ENCODE measurements around the gene CDK14.

CDK14 gene

DNA sequence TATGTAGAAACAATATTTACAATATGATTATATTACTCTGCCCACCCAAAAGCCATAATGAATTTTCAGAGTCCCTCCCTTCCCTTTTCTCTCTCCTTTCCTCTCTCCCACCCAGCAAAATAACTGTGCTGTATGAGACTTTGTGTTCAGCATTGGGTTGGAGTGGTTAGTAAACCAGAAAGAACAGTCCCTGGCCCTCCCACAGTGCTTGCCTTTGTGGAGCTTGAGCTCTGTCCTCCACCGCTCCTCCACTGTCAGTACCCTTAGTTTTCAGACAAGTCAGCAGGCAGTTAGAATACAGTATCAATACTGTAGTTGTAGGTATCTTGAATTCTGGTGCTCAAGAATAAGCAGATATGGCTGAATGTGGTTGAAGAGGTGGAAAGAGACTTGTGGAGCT, 92.7 kb downstream of the CDK14 start:
- no peak for DNase-seq

DNA sequence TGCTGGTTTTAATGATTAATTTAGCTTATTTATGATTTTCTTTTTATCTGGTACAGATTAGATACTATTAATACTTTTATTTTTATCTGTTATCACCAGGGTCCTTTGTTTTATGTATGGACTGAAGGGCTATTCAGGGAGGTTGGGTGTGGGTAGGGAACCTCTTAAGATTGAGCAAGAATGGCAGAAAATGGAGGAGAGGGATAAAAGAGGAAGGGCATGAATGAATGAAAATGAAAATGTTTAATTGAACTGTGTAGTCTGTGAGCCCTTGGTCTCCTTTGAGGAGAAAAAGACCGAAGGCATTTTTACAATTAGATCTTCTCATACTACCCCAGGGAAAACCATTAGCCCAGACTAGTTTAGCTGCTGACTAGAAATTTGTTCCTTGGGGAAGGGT, 93.1 kb downstream of the CDK14 start:
- DNase-seq: no peak

DNA sequence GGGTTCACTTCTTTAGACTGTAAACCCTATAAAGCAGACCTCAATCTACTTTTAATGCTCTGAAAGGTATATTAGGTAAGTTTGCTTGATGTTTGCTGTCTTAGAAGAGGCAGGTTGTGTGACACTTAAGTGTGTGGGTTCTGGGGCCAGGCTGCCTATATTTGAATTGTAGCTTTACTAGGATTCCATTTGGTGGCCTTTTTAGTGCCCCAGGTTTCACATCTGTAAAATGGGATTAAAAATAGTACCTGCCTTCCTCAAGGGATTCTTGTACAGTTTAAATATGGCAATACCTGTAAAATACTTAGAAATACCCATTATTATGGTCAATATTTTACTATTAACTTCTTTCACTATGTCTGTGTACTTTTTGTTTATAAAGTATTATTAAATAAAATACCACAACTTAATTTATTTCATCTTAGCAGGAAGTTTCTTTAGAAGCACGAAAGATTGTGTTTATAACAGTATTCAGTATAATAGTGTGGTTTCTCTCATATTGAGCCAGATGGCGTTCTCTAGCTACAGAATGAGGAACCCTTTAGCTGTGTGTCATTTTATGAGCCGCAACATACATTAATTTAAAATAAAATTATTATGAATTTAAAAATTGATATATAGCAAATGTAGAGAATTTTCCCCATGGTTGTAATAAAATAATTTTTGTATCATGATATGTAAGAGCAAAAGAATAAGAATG, 94.2 kb downstream of the CDK14 start:
- no peak for DNase-seq

DNA sequence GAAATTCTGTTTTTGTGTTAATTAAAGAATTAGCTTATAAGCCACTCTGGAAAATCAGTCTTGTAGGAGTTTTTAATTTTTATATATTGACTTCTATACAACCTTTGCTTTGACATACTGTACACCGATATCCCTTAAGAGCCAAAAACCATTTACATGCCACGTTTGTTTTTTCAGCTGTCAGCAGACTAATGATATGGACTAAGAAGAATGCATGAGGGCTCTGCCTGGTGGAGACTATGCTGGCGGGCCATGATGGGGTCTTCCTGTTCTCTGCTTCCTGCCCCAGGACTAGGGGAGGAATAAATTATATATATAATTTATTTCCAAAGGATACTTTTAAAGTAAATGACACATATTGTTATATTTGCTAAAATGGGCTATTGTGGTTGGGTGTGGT, 96.3 kb downstream of the CDK14 start:
- no peak for DNase-seq

DNA sequence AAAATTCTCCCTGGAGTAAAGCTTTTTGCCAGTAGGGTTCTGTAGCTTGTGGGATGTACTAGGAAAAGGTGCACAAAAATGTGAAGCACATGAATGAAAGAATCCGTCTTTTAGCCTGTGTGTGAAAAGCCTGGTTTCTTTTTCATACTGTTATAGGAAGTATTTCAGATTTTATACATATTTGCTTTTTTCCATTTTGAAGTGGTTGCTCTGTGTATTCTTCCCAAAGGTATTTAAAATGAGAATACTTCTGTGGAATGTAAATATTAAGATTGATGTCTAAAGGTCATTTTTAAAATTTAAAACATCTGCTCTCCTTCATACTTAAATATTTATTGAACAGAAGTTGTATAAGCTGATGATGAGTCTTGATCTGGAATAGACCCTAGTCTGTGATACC, 96.8 kb downstream of the CDK14 start:
- no peak for DNase-seq

DNA sequence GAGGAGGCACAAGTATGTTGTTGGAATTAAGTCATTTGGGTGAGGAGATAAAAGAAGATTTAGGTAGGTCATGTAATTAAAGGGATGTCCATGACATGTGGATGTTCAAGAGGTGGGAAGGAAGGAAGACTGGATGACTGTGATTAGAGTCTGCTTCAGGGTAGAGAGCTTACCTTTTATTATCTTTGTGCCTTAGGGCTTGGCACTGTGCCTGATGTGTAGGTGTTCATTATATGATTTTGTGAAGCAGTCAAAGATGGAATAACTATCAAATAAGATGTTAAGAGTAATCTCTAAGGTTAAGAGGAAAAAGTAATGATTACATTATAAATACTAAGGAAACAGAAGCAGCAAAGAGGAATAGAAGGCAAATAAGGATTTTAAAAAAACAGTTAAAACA, 97.8 kb downstream of the CDK14 start:
- no peak for DNase-seq

DNA sequence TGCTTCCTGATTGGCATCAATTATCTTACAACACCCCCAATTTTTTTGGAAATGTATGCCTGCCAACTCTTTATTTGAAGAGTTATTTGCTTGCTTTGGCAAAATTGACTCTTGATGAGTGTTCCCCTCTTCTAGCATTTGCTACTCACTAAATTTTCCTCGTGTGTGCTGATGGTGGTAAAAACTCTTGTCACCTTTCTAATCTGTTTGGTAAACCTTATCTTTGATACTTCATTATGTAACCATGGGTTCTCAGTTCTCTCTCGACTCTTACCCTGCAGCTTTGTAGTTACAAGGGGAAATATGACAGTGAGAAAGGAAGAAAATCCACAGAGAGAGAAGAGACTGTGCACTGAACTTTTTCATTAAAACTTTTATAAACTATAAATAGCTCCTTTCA, 102.5 kb downstream of the CDK14 start:
- DNase-seq: no peak

DNA sequence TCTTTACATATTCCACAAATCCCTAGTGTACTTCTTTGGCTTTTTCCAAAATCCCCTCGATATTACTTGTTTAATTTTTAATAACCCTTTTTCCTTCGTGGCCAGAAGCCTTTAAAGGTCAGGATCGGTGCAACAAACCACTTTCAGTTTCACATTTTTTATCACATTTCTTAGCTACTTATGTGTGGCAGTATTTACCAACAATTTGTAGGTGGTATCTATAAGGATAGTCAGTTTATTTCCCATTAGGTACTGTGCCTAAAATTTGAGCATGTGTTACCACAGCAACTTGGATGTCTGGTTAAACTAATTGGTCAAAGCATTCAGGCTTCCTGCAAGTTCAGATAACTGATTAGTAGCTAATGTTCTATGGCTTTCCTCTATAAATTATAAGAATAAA, 104.9 kb downstream of the CDK14 start:
- no peak for DNase-seq

DNA sequence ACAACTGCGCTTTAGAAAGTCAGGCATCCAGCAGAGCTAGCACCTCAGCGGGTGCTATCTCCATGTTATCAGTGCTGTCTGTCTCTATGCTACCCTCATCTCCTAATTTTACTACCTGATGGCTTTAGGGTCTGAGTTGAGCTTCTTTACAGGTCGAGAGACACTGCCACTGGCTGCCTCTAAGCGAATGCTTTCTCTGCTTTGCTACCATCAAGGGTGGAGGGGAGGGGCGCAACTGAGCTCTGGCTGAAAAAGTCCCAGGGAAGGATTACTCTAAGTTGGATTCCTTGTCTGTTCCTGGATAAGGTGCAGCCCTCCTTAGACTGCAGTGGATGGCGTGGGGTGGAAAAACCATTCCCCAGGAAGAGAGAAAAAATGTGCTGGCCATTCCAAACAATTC, 105.7 kb downstream of the CDK14 start:
- DNase-seq: no peak

DNA sequence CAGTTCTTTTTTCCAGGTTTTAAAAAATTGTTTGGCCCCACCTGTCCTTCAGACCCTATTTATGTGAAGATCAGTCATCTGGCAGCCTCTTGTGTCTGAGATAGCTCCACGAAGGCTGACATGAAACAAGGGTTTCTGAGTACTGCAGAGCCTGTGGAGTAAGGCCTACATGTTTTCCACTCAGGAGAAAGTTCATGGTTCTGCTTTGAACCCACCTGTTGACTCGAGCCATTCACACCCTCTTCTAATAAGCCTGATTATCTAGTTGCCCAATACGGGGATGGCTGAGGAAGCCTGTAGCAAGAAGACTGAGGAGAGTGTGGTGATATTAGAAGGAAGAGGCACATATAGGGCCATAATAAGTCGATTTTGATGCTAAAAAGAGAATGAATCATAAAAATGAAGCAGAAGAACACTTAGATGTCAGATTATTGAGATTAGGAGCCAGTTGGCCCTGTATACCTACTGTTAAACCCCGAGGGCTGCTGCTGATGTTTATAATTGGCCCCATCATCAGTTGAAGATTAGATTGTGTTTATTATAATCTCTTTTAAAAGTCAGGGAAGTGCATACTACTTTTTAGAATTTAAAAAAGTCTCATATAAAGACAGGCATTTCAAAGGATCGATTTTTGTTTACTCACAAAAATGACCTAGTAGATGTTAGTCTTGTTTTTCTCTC, 109.4 kb downstream of the CDK14 start:
- no peak for DNase-seq

DNA sequence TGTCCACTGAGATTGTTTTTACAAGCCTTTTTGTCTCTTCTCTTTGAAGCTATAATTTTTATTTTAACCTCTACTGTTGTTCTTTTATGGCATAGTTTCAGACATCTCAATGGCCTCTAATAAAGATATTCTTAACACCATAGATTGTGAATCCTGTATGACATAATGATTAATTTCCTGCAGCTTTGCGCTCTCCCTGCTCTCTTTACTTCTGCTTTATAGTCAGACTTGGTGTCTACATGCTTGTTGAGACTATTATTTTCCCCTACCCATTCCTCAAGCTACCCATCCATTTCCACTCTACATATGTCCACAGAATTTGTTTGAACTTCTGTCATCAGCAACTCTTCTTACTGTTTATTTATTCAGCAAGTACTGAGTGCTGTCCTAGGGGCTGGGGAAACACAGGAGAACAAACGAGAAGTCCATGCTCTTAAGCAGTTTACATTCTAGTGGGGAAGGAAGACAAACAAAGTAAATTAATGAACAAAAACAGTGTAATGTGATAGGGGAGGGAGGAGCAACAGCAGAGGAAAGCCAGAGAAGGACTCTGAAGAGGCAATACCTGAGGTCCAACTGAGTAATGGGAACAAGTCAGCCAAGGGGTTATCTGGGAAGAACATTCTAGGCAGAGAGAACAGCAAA, 110.1 kb downstream of the CDK14 start:
- DNase-seq: no peak

DNA sequence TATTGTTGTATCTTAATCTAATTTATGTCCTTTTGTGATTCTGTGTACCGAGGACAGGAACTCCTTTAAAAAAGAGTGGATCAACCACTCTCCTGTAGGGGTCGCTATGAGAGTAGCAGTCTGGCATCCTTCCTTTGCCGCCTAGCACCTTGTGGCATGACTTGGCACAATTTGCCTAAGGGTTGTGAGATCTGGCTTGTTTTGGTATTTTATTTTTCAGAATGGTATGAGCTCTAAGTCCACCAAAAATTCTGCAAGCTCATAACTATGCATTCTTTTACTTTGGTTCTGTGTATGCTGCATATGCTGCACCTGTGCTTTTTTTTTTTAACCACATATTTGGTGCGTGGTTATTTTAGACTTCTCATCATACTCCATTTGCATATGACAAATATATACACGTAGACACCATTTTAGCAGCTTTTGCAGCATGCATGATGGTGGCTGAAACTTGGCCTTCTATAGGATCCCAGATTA, 112.8 kb downstream of the CDK14 start:
- no peak for DNase-seq

DNA sequence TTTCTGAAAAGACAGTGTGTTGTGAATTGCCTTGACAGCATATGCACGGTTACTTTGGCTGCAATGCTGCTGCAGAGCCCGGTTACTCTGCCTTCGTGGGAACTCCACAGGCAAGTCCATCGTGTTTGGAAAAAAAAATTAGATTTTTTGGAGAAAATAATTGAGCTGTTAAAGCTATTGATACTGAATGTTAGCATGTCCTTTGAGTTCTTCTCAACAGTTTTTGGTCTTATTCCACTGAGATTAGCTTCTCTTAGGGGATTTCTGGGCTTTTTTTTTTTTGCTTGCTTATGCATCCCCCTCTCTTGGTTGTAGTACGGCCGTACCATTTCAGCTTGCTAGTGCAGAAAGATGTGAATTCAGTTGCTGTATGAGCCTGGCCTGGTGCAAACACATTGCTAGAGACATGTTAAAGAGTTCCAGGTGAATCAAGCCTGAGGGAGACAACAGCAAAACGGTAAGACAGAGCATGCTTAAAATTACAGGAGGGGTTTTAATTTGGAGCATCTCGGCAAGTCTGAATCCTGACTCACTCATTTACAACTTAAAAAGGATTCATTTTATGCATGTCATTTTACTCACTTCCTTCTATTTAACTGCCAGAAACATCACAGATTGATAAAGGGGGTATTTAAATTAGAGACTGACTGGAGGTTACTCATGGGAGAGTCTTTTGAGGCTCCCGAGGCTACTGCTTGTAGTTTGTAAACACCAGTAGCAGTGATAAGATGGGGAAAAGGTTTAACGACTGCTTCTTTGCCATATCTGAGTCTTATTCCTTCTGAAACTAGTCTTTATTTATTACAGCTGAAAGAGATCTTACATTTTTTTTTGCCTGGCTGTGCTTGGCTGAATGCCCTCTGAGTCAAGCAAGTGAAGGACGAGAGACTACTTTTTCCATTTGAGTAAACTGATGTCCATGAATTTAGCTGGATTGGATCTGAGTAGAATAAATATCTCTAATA, 113.7 kb downstream of the CDK14 start:
- no peak for DNase-seq

DNA sequence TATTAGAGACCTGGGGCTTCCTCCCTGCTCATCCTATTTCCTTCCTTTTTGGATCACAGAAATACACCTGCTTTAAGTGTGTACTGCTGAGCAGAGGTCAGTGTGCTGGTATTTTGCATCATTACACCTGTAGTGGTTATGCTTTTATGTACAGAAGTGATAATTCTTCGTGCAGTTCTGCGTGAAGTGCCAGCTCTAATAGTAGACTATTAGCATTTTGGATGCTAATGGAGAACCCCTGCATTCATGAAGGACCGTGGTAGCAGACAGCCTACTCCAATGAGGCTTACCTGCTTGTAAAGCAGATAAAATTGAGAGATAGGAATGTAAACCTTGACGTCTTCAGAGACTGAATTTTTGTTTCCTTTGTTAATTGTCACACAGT, 114.3 kb downstream of the CDK14 start:
- no peak for DNase-seq

DNA sequence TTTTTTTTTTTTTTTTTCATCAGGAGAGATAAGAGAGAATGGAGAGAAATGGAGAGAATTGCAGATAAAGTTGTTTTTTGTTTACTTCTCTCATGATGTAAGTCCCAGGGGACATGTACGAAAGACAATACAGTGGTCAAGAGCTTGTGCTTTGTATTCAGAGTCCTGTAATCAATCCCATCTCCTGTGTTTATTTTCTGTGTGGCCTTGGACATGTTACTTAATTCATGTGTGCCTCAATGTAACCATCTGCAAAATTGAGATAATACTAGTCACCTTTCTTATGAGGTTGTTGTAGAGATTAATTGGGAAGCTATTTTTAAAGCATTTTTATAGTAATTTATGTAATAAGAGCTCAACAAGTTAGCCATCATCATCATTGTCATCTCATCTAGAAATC, 117.5 kb downstream of the CDK14 start:
- DNase-seq: no peak

DNA sequence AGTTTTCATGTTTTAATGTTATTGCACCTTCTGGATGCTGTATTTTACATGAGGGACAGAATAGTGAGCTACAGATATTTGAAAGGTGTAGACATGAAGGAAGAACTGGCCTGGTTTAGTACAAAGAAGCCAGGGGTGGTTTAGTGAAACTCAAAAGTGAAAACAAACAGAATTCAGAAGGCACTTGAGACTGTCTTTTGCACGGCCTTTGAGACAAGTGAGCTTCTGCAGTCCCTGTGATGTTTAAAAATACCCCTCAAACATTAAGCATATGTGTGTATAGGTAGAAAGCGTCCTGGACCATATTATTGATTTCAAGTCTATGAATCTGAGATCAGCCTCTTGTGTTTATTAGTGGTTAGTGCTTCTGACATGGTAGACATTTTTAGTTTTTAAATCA, 118.9 kb downstream of the CDK14 start:
- DNase-seq: no peak

DNA sequence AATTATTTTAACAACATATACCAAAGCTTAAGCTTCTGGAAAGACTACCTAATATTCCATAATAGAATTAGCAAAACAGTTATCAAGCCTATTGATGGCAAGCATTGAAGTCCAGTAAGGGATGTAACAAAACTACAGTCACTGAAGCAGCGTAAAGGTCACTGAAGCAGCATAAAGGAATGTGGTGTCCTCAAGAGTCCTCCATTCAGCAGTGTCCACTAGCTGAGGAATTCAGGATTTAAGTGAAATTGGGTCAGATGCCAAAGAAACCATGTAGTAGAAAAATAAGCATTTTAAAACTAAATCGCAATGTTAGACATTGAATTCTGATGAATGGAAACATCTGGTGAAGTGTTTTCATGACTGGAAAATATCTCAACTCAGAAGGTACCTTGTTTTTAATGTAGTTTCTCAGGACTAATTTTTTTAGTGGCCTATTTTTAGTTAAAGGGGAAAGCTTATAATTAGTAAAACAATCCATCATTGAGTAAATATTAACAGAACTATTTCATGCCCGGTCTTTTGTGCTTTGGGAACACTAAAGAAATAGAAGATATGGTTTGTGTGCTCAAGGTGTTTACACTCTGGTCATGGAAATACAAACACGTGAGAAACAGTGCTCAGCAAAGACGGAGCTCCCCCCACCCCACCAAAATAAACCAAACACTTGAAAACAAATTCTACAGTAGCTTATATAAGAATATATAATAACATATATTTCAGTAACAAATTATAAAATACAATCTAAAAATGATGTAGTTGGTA, 121.4 kb downstream of the CDK14 start:
- DNase-seq: no peak

DNA sequence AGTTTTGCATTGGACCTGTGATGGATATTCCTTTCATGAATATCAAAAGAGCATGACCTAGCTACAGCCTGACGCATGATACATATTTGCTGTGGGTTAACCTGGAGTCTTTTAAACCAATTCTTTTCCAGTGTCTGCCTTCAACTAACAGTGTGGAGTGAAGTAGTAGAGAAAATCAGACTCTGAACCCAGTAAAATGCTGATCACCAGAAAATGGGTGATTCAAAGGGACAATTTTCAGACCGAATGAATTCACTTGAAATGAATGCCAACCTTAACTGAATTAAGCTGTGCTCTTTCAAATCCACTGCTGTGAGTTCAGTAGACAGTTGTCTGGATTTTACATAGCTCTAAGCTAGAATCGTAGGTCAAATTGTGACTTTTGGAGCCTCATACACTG, 123.0 kb downstream of the CDK14 start:
- DNase-seq: no peak

DNA sequence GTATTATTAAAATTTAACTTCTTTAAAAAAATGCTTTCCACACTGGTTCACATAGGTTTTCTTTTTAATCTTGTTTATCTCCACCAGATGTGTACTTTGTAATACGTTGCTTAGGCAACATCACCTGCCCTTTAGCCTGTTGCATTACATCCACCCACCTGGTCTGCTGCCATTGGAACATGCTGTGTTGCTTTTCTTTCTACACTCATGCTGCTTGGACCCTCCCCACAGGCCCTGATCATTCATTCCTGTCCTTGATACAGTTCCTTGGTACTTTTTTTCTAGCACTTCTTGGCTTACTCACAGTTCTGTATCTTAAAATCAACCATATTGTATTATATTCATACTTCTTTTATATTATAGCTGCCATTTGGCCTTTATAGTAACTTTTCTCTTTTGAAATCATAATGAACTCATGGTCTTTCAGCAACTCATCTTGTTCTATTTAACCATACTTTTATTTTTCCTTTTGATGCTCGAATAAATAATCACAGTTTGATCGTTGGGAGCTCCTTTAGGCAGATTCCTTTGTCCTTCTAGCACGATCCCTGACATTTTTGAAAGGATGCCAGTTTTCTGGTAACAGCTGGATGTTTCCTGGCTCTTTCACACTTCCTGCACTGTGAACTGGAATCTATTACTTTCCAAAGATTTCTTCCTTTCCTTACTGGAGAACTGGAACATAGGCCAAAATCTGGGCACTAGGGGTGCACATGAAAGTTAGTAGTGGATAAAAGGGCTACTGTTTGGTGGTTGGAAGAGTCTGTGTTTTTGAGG, 125.1 kb downstream of the CDK14 start:
- DNase-seq: no peak

DNA sequence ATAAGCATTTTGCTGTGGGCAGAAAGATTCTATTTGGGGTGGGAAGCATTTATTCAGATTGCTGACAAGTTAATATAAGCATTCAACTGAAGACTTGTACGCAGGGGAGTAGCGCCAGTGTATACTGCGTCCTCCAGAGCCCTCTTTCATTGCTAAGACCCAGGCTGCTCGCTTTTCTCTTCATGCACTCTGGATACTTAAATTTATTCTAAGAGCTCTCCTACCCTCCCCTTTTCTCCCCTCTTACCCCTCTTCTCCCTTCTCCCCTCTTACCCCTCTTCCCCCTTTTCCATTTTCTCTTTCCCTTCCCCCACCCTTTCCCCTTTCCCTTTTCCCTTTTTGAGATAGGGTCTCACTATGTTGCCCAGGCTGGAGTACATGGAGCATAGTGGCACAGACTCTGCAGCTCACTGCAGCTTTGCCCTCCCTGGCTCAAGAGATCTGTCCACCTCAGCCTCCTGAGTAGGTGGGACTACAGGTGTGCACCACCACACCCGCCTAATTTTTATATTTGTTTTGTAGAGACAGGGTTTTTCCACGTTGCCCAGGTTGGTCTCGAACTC, 125.8 kb downstream of the CDK14 start:
- no peak for DNase-seq

DNA sequence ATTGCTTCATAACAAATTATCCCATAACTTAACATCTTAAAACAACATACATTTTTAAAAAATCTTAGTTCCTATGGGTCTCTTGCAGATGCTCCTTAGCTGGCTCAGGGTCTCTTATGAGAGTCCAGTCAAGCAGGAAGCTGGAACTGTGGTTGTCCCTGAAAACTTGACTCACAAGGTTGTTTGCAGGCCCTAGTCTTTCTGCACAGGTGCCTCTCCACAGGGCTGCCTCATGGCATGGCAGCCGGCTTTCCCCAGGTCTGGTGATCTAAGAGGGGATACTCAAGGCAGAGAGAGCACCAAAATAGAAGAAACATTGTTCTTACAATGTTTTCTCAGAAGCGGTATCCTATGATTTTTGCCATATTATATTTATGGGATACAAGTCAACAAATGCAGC, 127.1 kb downstream of the CDK14 start:
- no peak for DNase-seq

Measured in activated T-cell treated with anti-CD3 and anti-CD28 coated beads, Interleukin-2, amount 50 U/mL, for 48 hours (primary cell).